HT1080 (cell line): ENCODE results near the gene PLEKHH3. TPM values are rescaled to one million over a fixed set of nuclear protein-coding genes. Genes with fewer than 3 reads are reported as not detected.
"Not testable (repeated sequence)": the region's sequence is repeated elsewhere in the genome, so short reads cannot be mapped to it uniquely, and the experiment has no call there.

Source experiments
- DNase-seq: peaks from one replicate; pipeline ENCODE4 v3.0.0-alpha.2; 2015; ENCODE audit warnings: low read depth
- total RNA-seq: library from RNA; depleted of rRNA; stranded (reverse); fragments of >200 nt; shearing (Covaris generic); gene quantifications from 2 replicates; pipeline ENCODE4 v1.2.3, GENCODE V29; 2014

The PLEKHH3 gene
- total RNA-seq, 1 experiment from 2014 or later = 14.7 TPM

DNA sequence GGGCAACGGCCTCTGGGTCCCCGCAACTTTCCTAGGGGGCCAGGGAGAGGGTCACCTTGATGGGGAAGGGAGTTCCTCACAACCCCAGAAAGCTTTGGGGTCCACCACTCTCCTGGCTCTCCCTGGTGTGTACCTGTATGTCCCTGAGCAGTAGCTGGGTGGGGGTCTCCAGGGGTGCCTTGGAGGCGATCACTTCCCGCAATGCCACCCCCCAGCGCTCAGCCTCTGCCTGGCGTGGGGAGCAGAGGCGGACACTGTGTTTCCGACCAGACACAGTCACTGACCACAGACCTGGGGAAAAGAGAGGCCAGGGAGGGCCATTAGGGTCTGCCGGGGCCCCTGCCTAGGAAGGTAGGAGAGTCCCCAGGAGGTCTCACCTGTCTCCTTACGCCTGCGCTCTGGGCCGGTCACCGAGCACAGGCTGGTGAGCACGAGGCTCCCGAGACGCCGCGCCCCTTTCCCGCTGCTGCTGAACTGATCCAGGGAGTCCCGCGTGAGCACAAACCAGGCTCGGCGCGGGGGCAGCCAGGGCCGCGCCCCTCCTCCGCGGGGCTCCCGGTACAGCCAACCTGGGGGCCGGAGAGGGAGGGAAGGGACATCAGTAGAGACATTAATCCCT is 3.4 kb downstream of the PLEKHH3 start:
- no peak for DNase-seq

DNA sequence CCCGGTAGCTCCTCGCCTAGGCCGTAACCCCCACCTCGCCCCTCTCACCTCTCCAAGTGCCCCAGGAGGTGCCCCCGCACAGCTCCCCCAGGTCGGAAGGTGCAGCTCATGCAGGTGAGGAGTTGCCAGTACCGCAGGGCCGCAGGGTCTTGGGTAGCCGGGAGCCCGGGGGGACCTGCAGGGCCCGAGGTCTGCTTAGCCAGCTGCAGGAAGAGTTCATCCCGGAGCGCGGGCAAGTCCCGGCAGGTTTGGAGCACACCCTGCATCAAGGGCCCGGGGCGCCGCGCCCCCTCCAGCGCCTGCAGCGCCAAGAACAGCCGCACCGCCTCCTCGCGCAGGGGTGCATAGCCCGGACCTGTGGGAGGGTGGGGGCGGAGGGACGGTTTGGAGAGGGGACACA is 4.8 kb downstream of the PLEKHH3 start:
- DNase-seq = no peak

DNA sequence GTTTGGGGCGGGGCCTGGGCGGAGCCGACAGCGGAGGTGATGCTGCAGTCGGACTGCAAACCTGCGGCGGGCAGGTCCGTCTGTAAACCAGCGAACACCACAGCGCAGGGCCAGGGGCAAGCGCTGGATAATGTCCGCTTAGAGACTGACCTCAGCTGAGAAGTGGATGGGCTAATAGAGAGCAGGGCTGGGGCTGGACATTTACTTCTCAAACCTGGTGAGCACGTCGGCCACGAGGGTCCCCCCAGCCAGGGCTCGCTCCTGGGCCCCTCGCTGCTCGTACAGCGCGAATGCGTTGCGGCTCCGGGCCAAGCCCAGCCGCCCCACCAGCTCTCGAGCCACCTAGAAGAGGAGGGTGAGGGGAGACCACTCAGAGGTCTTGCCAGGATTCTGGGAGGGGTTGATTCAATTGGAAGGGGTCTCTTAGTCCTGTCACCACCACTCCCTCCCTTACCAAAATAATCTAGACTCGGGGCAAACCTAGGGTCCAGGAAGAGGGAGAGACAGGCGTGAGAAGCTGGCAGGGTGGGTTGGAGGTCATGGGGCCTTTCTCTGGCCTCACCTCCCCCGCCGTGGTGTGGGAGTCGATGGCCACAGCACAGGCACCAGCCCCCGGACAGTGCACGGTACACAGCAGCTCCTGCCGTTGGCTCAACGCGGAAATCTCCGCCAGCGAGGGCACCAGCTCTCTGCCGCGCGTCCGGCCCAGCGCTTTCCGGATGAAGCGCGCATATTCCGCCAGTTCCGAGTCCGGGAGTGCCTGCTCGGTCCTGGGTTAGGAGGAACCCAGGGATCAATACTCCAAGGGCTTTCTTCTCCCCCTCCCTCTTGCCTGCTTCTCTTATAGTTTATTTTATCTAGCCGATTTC is 5.8 kb downstream of the PLEKHH3 start:
- no peak for DNase-seq

DNA sequence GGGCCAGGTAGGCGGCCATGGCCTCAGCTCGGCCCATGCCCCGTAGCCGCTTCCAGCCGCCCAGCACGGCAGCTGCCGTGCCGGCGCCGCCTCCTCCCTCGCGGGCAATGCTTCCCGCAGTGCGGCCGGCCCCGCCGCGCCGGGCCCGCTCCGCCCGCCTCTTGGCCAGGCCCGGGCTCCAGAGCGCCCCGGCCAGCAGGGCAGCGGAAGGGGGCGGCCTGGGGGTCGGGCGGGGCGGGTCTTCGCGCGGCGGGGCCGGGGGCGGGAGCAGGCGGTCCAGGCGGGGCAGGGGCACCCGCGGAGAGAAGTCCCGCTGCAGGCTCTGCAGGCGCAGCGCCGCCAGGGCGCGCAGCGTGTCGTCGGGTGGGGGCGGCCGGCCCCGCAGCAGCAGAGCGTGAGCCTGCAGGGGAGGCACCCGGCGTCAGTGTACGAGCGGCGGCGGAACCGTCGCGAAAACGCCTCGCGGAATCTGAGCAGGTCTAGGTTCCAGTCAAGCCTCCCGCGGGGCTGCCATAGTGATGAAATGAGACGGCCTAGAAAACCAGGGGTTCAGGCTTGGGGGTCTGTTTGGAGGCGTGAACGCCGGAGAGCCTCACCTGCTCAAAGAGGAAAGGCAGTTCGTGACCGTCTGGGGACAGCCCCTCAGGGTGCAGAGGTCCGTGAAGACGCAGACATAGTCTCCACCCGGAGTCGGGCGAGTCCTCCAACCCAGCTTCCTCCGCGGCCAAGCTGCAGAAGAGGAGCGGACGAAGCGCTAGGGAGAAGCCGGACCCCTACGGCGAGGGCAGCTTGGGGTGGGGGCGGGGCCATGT is 6.6 kb downstream of the PLEKHH3 start:
- DNase-seq = no peak

DNA sequence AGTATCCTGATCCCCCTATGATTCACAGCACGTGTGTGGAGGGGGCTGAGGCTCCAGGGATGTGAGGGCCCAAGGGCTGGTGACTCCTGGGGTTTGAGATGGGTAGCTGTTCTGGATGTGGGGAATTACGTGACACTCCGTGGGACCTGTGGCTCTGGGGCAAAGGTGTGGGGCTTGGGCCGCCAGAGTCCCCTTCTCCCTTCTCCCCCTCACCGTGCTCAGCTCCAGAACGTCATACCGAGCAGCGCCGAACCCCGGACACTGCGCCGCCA is 7.2 kb downstream of the PLEKHH3 start:
- no peak for DNase-seq

DNA sequence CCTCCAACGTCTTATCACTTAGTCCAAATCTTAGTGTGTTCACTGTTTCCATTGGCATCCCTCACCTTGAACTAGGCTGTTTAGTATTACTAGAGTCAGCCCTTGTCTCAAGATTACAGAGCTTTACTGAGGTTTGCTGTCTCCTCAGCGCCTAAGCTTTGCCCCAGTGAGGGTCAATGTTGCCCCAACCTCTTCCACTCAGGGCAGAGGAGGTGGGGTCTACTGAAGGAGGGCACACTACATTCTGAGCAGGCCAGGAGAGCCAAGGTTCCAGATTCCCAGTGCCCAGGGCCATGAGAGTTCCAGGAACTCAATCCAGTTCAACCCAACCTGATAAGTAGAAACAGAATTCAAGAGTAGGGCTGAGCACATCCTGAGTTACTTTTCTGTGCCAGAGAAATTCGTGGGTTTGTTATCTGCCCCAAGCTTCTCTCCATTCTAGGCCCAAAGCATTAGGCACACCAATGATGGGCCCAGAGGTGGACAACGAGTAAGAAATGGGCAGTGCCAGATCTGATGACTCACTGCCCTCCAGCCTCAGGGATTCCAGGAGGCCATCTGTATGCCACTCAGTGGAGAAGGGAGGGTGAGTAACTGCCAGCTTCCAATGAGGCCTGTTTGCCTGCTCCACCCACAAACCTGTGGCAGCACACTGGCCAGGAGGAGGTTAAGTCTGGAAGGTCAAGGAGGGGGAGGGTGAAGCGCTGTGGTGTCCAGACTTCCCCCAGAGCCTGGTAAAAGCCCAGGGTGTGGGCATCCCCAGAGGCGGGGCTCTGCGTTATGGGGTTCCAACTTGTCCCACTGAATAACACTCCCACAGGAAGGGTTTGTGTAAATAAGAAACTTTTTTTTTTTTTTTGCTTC is 9.5 kb downstream of the PLEKHH3 start:
- peak; percentile 93 for DNase-seq

DNA sequence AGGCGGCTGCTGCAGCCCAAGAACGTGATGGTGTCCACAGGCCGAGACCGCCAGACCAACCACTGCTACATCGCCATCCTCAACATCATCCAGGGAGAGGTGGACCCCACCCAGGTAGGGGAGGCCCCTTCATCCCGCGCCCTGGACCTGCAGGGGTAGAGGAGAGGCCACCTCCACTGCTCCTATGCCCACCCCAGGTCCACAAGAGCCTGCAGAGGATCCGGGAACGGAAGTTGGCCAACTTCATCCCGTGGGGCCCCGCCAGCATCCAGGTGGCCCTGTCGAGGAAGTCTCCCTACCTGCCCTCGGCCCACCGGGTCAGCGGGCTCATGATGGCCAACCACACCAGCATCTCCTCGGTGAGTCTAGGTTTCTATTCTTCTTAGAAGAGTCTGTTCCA is 10.7 kb downstream of the PLEKHH3 start:
- not testable (repeated sequence) for DNase-seq

DNA sequence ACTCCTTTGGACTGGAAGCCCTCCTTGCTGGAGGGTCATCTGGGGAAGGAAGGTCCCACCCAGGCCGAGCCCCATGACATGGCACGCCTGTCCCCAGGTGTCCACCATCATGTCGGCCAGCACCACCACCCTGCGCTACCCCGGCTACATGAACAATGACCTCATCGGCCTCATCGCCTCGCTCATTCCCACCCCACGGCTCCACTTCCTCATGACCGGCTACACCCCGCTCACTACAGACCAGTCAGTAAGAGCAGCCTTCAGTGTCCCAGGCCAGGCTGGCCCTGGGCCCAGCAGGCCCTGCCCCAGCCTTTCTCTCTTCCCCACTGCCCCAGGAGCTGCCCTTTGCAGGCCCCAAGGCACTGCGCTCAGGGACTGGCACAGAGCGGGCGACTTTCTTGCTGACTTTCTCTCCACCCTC is 11.2 kb downstream of the PLEKHH3 start:
- DNase-seq = no peak

DNA sequence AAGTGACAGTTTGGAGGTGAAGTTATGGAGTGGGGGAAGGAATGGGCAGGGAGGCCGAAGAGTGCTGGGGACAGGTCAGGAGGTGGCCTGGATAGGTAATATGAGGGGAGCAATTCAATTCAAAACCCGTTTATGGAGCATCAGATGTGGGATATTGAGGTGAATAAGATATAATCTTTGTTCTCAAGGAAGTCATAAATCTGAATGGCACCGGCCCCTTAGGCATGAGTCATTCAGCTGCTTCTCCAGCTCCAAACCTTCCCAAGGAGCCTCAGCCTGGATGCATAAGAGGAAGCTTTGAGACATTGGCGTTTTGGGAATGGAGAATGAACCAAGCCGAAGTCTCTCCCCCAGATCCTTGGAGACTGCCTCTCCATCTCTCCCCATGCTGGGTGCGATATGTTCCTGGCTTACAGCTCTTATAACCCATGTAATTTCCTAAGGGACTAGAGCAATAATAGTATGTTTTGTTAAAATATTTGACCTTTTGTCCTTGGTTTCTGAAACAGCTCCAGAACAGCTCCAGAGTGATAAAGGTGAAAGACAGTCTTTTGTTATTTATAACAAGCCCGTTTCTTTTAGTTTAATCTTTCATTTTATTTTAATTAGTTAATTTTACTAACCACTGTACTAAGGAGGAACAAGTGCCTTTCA is 16.0 kb downstream of the PLEKHH3 start:
- peak; percentile 89 for DNase-seq

DNA sequence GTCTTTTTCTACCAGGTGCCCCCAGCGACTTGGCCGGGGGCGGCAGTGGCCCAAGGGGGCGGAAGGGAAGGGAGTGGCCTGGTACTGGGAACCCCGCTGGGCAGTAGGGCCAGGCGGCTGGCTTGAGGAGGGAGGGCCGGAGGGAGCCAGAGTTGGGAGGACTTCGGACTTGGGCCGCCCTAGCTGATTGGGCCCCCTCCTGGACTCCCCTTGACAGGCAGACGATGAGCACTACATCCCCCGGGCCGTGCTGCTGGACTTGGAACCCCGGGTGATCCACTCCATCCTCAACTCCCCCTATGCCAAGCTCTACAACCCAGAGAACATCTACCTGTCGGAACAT is 16.9 kb downstream of the PLEKHH3 start:
- not testable (repeated sequence) for DNase-seq

DNA sequence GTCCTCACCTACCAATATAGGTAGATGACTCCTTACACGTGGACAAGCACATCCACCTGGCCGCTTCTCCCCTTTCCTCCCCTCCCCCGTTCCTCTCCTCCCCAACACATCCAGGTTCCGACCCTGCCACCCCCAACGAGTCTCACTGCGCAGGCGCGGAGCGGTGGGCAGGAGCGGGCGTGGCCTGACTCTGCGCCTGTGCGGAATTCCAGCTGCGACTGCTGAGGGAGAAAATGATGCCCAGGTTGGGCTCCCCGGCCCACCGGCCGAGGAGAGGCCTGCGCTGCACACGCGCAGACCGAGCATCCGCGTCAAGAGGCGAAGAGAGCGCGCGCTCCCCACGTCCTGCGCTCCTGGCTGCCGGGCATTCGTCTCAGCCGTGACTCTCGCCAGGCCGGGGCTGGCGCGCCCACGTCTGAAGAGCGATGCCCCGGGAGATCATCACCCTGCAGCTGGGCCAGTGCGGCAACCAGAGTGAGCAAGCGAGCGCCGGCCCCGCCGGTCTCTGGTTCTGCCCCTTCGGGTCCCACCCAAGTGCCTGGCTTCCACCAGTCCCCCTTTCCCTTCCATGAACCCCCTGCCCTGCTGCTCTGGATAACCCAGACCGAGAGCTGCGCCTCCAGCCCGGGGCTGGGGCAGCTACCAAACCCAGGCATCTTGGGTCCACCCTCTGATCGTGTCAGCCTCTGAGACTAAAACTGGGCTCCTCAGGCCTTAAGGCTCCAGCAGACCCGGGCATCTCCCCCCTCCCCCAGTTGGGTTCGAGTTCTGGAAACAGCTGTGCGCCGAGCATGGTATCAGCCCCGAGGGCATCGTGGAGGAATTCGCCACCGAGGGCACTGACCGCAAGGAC is 17.5 kb downstream of the PLEKHH3 start, which contains the start of gene TUBG2:
Gene TUBG2, plus strand, starts transcription at position 206 of the 853 bp plus-strand sequence. Its CDS starts 220 bp downstream, at position 426.
- DNase-seq = peak; percentile 89

DNA sequence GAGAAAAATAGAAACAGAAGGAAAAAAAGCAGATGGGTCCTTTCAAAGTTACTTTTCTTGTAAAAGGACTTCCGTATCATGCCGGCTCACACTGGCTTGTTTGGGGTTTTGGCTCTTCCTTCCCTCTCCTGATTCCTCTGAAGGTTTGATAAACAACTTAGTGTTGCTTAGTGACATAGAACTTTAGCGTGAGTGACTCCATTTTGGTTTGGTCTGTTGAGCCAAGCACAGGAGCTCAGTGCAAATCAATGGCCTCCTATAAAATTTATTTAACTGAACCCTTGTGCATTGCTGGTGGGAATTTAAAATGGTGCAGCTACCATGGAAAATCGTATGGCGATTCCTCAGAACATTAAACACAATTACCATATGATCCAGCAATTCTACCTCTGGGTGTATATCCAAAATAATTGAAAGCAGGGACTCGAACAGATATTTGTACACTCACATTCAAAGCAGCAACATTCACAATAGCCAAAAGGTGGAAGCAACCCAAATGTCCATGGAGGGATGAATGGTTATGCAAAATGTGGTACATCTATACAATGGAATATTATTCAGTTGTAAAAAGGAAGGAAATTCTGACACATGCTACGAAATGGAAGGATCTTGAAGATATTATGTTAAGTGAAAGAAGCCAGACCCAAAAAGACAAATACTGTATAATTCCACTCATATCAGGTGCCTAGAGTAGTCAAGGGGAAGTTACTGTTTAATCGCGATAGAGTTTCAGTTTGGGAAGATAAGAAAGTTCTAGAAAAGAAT is 18.8 kb downstream of the PLEKHH3 start:
- no peak for DNase-seq

DNA sequence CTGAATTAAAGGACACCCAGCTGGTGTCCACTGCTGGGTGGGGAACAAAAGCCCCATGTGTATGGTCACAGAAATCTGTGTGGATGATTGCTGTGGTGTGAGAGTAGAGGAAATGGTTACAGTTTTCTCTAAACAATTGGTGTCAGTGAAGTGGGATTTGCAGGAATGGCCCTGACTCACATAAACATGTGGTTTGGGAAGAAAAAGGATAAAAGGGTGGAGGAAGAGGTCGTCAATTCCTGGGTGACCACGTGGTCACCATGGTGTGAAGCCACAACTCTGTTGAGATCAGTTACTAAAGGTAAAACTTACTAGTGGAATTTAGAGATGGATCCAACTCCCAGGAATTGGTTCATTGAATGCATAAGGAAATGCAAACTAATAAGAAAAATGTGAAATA is 21.3 kb downstream of the PLEKHH3 start:
- peak; percentile 91 for DNase-seq

DNA sequence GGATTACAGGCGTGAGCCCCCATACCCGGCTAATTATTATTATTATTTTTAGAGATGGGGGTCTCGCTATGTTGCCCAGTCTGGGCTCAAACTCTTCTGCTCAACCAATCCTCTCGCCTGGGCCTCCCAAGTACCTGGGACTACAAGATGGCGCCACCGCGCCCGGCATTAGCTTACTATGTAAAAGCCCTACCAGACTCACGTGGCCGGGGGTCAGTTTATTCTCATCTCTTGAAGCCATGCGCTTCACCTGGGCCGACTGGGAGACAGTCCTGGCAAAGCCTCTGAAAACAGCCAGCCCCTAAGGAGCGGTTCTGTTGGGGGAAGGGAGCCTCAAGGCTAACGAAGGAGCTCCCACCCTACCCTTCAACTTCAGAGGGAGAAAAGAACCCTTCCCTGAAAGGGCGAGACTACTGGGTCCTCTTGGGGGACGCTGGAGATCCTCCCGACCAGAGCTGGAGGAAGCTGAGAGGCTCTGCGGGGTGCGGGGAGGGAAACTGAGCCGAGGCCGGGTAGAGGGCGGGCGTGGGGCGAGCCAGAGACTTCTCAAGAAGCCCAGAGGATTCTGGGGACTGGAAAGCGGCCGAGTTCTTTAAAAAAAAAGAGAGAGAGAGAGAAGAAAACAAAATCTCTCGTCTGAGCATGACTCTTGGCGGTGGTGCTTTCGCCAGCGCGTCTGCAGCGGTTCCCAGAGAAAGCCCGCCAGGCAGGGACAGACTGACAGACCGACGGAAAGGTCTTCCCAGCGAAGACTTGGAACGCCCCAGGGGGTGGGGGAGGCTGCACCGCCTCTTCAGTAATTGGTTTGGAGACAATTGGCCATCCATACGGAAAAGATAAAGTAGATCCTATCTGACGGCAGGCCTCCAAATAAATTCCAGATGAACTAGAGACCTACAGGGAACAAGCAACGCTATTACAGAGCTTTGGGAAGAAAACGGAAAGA is 23.3 kb downstream of the PLEKHH3 start:
- no peak for DNase-seq

DNA sequence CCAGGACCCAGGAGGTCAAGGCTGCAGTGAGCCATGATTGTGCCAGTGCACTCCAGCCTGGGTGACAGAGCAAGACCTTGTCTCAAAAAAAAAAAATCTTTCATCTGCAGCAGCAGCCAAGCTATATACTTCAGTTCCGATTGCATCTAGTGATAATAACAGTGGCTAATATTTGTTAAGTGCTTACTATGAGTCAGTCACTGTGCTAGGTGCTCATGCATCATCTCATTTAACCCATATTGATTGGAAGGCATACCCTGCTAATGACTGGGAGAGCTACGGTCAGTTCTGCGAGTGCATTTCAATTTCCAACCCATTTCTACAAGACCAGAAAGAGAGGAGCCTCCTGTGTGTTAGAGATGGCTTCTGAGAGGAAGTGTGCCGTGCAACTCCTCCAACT is 25.4 kb downstream of the PLEKHH3 start:
- DNase-seq = no peak

DNA sequence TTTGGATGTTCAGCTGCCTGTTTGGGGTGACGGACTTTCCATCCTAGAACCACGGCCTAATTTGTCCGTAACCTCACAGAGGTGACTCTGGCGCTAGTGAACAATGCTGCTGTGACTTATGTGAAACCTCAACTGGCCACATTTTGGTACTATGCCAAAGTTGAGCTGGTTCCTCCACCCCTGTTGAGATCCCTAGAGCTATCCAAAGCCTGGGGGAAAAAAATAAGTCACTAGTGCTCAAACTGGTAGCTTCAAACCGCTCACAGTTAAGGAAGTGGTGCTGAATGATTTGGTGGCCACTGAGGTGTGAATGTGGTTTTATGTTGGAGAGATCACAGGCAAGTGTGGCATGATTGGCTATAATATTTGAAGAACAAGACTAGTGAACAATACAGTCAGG is 29.0 kb downstream of the PLEKHH3 start:
- DNase-seq = no peak

DNA sequence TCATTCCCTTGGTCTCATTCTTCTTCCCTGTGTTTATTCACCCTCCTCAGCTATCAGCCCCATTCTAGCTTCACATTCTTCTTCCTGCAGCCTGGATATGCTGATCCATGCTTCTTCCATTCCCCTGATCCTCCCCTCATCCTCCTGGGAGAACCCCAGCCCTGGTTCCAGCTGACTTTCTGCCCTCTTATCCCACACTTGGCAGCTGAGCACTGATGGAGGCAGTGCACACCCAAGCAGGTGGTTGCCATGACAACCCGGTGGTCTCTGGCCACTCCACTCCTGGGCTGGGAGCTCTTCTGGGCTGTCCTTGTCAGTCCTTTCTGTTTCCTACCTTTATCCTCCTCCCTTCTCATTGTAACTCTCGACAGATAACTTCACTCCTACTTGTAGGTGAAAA is 34.5 kb downstream of the PLEKHH3 start:
- DNase-seq = no peak

DNA sequence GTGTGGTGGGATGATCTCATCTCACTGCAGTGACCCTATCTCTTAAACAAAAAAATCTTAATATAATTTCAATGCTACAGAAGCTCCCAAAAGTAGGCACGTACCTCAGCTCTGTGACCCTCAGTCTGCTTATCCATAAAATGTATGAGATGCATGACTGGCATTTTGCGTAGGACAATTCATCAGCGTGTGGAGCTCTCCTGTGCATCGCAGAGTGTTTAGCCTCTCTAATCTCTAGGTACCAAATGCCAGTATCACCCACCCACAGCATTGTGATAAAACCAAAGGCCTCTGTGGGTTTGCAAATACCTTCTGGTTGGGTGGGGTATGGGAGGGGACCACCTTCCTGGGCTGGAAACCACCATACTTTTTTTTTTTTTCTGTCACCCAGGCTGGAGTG is 36.7 kb downstream of the PLEKHH3 start:
- DNase-seq = no peak
